ENCODE data around the gene LRRC74A. TPM values are rescaled to one million over a fixed set of nuclear protein-coding genes. Genes with fewer than 3 reads are reported as not detected.

The LRRC74A gene
- total and polyA plus RNA-seq, 10 of the 15 experiments (the other 5 are each of a cell fraction or from before 2014, with no cell fraction given), result not detected

- TF ChIP-seq ZNF274 (IDR thresholded peaks at IDR 0.05; ENCODE audit: insufficient read depth, insufficient read length), result no peak
- no peak for TF ChIP-seq SUZ12 (IDR thresholded peaks at IDR 0.05; ENCODE audit: unreplicated experiment)
- no peak for TF ChIP-seq TAF1 (IDR thresholded peaks at IDR 0.05; ENCODE audit: borderline replicate concordance, low read depth, low read length)
- TF ChIP-seq, protein P1, sequence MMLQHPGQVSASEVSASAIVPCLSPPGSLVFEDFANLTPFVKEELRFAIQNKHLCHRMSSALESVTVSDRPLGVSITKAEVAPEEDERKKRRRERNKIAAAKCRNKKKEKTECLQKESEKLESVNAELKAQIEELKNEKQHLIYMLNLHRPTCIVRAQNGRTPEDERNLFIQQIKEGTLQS (IDR thresholded peaks at IDR 0.05; ENCODE audit: borderline replicate concordance, extremely low read depth, low read depth, low read length), result no peak
- TF ChIP-seq USF1 (IDR thresholded peaks at IDR 0.05; ENCODE audit: borderline replicate concordance, extremely low read length, insufficient read depth, low read depth, low read length), result no peak
- no peak for TF ChIP-seq NR2C2 (IDR thresholded peaks at IDR 0.05; ENCODE audit: borderline replicate concordance, control insufficient read depth, insufficient read length, low read depth)
- no peak for TF ChIP-seq SUPT20H (IDR thresholded peaks at IDR 0.05; ENCODE audit: borderline replicate concordance, control insufficient read depth, low read depth, low read length)
- no peak for TF ChIP-seq KAT2A (conservative IDR thresholded peaks at IDR 0.05; ENCODE audit: control insufficient read depth, low read depth, low read length)
- TF ChIP-seq MYB (IDR thresholded peaks at IDR 0.05; ENCODE audit: borderline replicate concordance, low read depth, low read length), result no peak
- no peak for TF ChIP-seq ZNF384 (IDR thresholded peaks at IDR 0.05; ENCODE audit: borderline replicate concordance, low read depth, low read length)
- TF ChIP-seq KDM1A (IDR thresholded peaks at IDR 0.05; ENCODE audit: borderline replicate concordance), result no peak
- no peak for TF ChIP-seq HDAC6 (IDR thresholded peaks at IDR 0.05; ENCODE audit: unreplicated experiment)
- TF ChIP-seq, protein P2, sequence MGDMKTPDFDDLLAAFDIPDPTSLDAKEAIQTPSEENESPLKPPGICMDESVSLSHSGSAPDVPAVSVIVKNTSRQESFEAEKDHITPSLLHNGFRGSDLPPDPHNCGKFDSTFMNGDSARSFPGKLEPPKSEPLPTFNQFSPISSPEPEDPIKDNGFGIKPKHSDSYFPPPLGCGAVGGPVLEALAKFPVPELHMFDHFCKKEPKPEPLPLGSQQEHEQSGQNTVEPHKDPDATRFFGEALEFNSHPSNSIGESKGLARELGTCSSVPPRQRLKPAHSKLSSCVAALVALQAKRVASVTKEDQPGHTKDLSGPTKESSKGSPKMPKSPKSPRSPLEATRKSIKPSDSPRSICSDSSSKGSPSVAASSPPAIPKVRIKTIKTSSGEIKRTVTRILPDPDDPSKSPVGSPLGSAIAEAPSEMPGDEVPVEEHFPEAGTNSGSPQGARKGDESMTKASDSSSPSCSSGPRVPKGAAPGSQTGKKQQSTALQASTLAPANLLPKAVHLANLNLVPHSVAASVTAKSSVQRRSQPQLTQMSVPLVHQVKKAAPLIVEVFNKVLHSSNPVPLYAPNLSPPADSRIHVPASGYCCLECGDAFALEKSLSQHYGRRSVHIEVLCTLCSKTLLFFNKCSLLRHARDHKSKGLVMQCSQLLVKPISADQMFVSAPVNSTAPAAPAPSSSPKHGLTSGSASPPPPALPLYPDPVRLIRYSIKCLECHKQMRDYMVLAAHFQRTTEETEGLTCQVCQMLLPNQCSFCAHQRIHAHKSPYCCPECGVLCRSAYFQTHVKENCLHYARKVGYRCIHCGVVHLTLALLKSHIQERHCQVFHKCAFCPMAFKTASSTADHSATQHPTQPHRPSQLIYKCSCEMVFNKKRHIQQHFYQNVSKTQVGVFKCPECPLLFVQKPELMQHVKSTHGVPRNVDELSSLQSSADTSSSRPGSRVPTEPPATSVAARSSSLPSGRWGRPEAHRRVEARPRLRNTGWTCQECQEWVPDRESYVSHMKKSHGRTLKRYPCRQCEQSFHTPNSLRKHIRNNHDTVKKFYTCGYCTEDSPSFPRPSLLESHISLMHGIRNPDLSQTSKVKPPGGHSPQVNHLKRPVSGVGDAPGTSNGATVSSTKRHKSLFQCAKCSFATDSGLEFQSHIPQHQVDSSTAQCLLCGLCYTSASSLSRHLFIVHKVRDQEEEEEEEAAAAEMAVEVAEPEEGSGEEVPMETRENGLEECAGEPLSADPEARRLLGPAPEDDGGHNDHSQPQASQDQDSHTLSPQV (IDR thresholded peaks at IDR 0.05), result no peak
- TF ChIP-seq RB1 (IDR thresholded peaks at IDR 0.05; ENCODE audit: borderline replicate concordance), result no peak
- TF ChIP-seq NR2F1 (conservative IDR thresholded peaks at IDR 0.05), result no peak
- H3K79me2 ChIP-seq (ENCODE audit: control insufficient read depth, insufficient read depth, low read length), result no peaks in the 10 kb centered on the region
- no peak overlapping the region for H3K4me3 ChIP-seq
- ChIA-PET SMC1A (ENCODE audit: uncharacterized antibody, unreplicated experiment) (interaction anchor here (1.0 to 12.6 kb wide), 24 partner anchors 11 to 164 kb away, joined by 3 to 233 read pairs (median 6); no protein-coding TSS in a partner anchor), POLR2A (interaction anchor here (0.5 to 9.2 kb wide), 10 partner anchors 22 to 135 kb away, joined by 3 to 53 read pairs (median 5); no protein-coding TSS in a partner anchor), CTCF (interaction anchor here (0.6 to 11.3 kb wide), 19 partner anchors 11 to 164 kb away, joined by 3 to 189 read pairs (median 6); partner anchors contain the start of gene IRF2BPL), RAD21 (ENCODE audit: unreplicated experiment) (interaction anchor here (1.0 to 12.8 kb wide), 10 partner anchors 12 to 142 kb away, joined by 4 to 233 read pairs (median 6); partner anchors contain the start of gene IRF2BPL)
- WGBS (ENCODE audit: insufficient coverage, insufficient replicate concordance, low lambda C conversion rate, missing lambda C conversion rate), result 51% methylated on average over 7 of the region's 7 CpGs
- in situ Hi-C loops (cut with MboI), result loop anchor here (10.0 kb wide), 1 partner anchor 147 kb away; no protein-coding TSS in a partner anchor
- H3K36me3 ChIP-seq (ENCODE audit: control insufficient read depth in 2 of 2, insufficient read depth in 2 of 2, low read length in 1 of 2), result no peaks in the 10 kb centered on the region
- H2AFZ ChIP-seq (ENCODE audit: control insufficient read depth, low read depth, low read length), result no peak overlapping the region
- H3K9ac ChIP-seq (ENCODE audit: control insufficient read depth, insufficient read depth, low read length), result no peak overlapping the region
- no peak for ATAC-seq
- BruUV-seq (replicated peaks), result no TSS peak
- intact Hi-C loops (cut with micrococcal nuclease; ENCODE audit: unreplicated experiment), result loop anchor here (2.0 kb wide), 1 partner anchor 29 kb away; no protein-coding TSS in a partner anchor
- no peak for FAIRE-seq
- no peak for DNase-seq (ENCODE audit: low read depth, low spot score)
- H3K27ac ChIP-seq (ENCODE audit: control insufficient read depth, insufficient read depth), result no peak overlapping the region
- no peak overlapping the region for H3K4me2 ChIP-seq (ENCODE audit: control insufficient read depth, insufficient read depth)
- no peaks in the 10 kb centered on the region for H3K27me3 ChIP-seq (replicated peaks in 1 of 2; ENCODE audit: control insufficient read depth in 2 of 2, insufficient read depth in 2 of 2, low read length in 1 of 2)
- H3K9me3 ChIP-seq (replicated peaks; ENCODE audit: control insufficient read depth, insufficient read depth, low read length), result no peaks in the 10 kb centered on the region
- H3K4me1 ChIP-seq (ENCODE audit: control insufficient read depth, insufficient read depth, low read length), result peaks cover 11% of the 10 kb centered on the region
- no peaks in the 10 kb centered on the region for H4K20me1 ChIP-seq (ENCODE audit: control insufficient read depth, insufficient read depth)
Measured at GRCh38 chr14:76917745-76918255, 91.6 kb downstream of the LRRC74A start.
